ENCODE results near the gene GNLY.

- TF ChIP-seq CTCF (IDR thresholded peaks at IDR 0.05) (no peak), POLR2A (IDR thresholded peaks at IDR 0.05) (no peak)
Measured at GRCh38 chr2:85697716-85698115, 3.6 kb downstream of the GNLY start.
